ENCODE results near the gene RRP36. TPM values are rescaled to one million over a fixed set of nuclear protein-coding genes. Genes with fewer than 3 reads are reported as not detected.

The RRP36 gene
- total and polyA plus RNA-seq, 2 of the 8 experiments (the other 6 are each of a cell fraction or from before 2014, with no cell fraction given): 33.9 to 92.3 TPM

DNA sequence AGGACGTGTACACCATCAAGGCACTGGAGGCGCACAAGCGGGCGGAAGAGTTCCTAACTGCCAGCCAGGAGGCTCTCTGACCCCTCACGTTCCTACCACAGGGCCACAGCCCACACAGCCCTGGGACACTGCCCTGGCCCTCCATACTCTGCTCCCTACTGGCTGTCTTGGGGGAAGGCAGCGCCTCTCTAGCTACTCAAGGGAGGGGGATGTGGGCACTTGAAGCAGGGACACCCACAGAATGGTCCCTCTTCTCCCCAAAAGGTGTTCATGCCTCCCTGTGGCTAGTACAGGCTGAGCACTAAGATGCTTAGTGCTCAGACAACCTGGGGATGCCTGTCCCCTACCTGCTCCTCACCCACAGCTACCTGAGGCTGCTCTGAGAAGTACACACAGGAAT is 10.2 kb upstream of the RRP36 start:
- H3K4me1 ChIP-seq (replicated peaks in 1 of 4; ENCODE audit: control insufficient read depth in 3 of 4, insufficient read depth in 4 of 4, low read length in 3 of 4): peaks cover 0 to 9% (median 4%) of the 10 kb centered on the region in 4 experiments; a peak in 6 of 7 replicates
- no peak overlapping the region for H3K4ac ChIP-seq (replicated peaks; ENCODE audit: insufficient read length, low read depth, low read length)
- CTCF ChIA-PET (ENCODE audit: partially characterized antibody): interaction anchor here (0.6 to 6.0 kb wide), 18 partner anchors 11 to 160 kb away, joined by 3 to 33 read pairs (median 4); partner anchors contain the start of genes CUL7, GNMT, KLC4 and MRPL2
- WGBS, 2 experiments (ENCODE audit: extremely low coverage in 1 of 2, insufficient coverage in 1 of 2, insufficient read length in 1 of 2, insufficient replicate concordance in 2 of 2, low coverage in 1 of 2, low lambda C conversion rate in 2 of 2, missing lambda C conversion rate in 1 of 2): 94% methylated on average over 6 of the region's 6 CpGs; no CpG with 5 or more reads in 1 of the 2 experiments
- no peak overlapping the region for H2AFZ ChIP-seq (ENCODE audit: low read length)
- no peak overlapping the region for H4K91ac ChIP-seq (replicated peaks; ENCODE audit: insufficient read length, low read length)
- no peak overlapping the region for H4K5ac ChIP-seq (ENCODE audit: insufficient read length, low read depth, low read length)
- TF ChIP-seq ZNF274 (IDR thresholded peaks at IDR 0.05; ENCODE audit: borderline replicate concordance, extremely low read depth, low read length): no peak
- TF ChIP-seq, protein P1, sequence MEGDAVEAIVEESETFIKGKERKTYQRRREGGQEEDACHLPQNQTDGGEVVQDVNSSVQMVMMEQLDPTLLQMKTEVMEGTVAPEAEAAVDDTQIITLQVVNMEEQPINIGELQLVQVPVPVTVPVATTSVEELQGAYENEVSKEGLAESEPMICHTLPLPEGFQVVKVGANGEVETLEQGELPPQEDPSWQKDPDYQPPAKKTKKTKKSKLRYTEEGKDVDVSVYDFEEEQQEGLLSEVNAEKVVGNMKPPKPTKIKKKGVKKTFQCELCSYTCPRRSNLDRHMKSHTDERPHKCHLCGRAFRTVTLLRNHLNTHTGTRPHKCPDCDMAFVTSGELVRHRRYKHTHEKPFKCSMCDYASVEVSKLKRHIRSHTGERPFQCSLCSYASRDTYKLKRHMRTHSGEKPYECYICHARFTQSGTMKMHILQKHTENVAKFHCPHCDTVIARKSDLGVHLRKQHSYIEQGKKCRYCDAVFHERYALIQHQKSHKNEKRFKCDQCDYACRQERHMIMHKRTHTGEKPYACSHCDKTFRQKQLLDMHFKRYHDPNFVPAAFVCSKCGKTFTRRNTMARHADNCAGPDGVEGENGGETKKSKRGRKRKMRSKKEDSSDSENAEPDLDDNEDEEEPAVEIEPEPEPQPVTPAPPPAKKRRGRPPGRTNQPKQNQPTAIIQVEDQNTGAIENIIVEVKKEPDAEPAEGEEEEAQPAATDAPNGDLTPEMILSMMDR (IDR thresholded peaks at IDR 0.05; ENCODE audit: control extremely low read depth in 1 of 3, insufficient read depth in 1 of 3, low read depth in 1 of 3, low read length in 3 of 3): peak in 2 of 3 experiments; percentile 41 to 43; a peak in 3 of 4 replicates
- TF ChIP-seq RAD21 (IDR thresholded peaks at IDR 0.05 in 1 of 2, conservative IDR thresholded peaks at IDR 0.05 in 1 of 2; ENCODE audit: low read depth in 2 of 2, low read length in 2 of 2): peak; percentile 10 to 30; a peak in 2 of 4 replicates
- no peak overlapping the region for H3K14ac ChIP-seq (ENCODE audit: insufficient read length)
- H3K27ac ChIP-seq (ENCODE audit: low read depth, low read length): no peak overlapping the region
- H2AK5ac ChIP-seq (ENCODE audit: low read depth, low read length): no peak overlapping the region
- H2BK12ac ChIP-seq (ENCODE audit: low read depth, low read length): no peak overlapping the region
- no peaks in the 10 kb centered on the region for H3K9me3 ChIP-seq (ENCODE audit: insufficient read depth in 2 of 2, low read depth in 1 of 2, low read length in 1 of 2)
- DNase-seq (ENCODE audit: low read depth in 1 of 2, low spot score in 2 of 2) (no peak), FAIRE-seq (no peak)
- no peak overlapping the region for H3K56ac ChIP-seq (replicated peaks; ENCODE audit: insufficient read length, low read depth, low read length)
- no peak overlapping the region for H3K23ac ChIP-seq (ENCODE audit: insufficient read length)
- H4K8ac ChIP-seq (ENCODE audit: extremely low read depth, insufficient read depth, low read length): no peak overlapping the region
- no peak overlapping the region for H2BK120ac ChIP-seq (replicated peaks; ENCODE audit: low read depth, low read length)
- POLR2A ChIA-PET (ENCODE audit: partially characterized antibody): interaction anchor here (1.0 to 27.9 kb wide), 8 partner anchors 8 to 58 kb away, joined by 3 to 584 read pairs (median 6); partner anchors contain the start of genes CUL7, GNMT and RRP36
- H3K79me2 ChIP-seq (ENCODE audit: control insufficient read depth in 1 of 2, insufficient read depth in 2 of 2, low read length in 2 of 2): peaks cover 3 to 31% of the 10 kb centered on the region in 2 experiments; a peak in 2 of 4 replicates
- H4K20me1 ChIP-seq (replicated peaks in 1 of 2; ENCODE audit: control insufficient read depth in 1 of 2, insufficient read depth in 2 of 2, low read length in 2 of 2): peaks cover 0 to 9% of the 10 kb centered on the region in 2 experiments
- no peak overlapping the region for H3K4me2 ChIP-seq (ENCODE audit: insufficient read depth in 1 of 2, low read depth in 2 of 2, low read length in 2 of 2)
- H3K9ac ChIP-seq (replicated peaks in 1 of 4; ENCODE audit: extremely low read depth in 1 of 4, low read depth in 3 of 4, low read length in 3 of 4): no peak overlapping the region
- H2BK15ac ChIP-seq (ENCODE audit: low read length): no peak overlapping the region
- H3K18ac ChIP-seq (ENCODE audit: extremely low read depth, low read length): no peak overlapping the region
- H3K4me3 ChIP-seq (ENCODE audit: extremely low read depth in 1 of 4, insufficient read depth in 2 of 4, low read depth in 3 of 4, low read length in 4 of 4): no peak overlapping the region
- H2BK20ac ChIP-seq (ENCODE audit: low read length): no peak overlapping the region
- H2BK5ac ChIP-seq (ENCODE audit: low read depth, low read length): no peak overlapping the region
- no peaks in the 10 kb centered on the region for H3K27me3 ChIP-seq (replicated peaks in 1 of 4; ENCODE audit: control insufficient read depth in 3 of 4, extremely low read depth in 1 of 4, insufficient read depth in 3 of 4, low read length in 3 of 4)
- H3K36me3 ChIP-seq (ENCODE audit: control insufficient read depth in 2 of 4, insufficient read depth in 4 of 4, low read length in 3 of 4): peaks cover 16 to 56% (median 37%) of the 10 kb centered on the region in 4 experiments
- H3K79me1 ChIP-seq (ENCODE audit: low read depth, low read length): peaks cover 10% of the 10 kb centered on the region
- peaks cover 7% of the 10 kb centered on the region for H3K23me2 ChIP-seq (ENCODE audit: low read depth, low read length)
